B cell (primary cell): Measurements from ENCODE around the gene TRIP13.

ENCODE experiments used
- CTCF ChIP-seq: fragments of 200-600 bp; IDR thresholded peaks from one replicate; pipeline ENCODE4 v1.8.0; 2022; ENCODE audit warnings: antibody characterized with exemption, mild to moderate bottlenecking
- EZH2 ChIP-seq: IDR thresholded peaks from 2 replicates; pipeline ENCODE4 v1.6.1; 2012; ENCODE audit warnings: borderline replicate concordance, low read depth, mild to moderate bottlenecking, moderate library complexity, low read length; ENCODE audit not compliant: insufficient read depth, poor library complexity, severe bottlenecking

- TF ChIP-seq CTCF (no peak), EZH2 (no peak)
These were observed 12.5 kb downstream of the TRIP13 start for GRCh38 chr5:905139-905642.
